Activated CD8-positive, alpha-beta memory T cell treated with anti-CD3 and anti-CD28 coated beads for 4 hours (primary cell): ENCODE data around the gene C9orf152.
A peak's percentile ranks its signal among the peaks of the same experiment; 100 is the strongest.
"Not testable (repeated sequence)": the region's sequence is repeated elsewhere in the genome, so short reads cannot be mapped to it uniquely, and the experiment has no call there.

ENCODE experiments used
- DNase-seq, 2 donors: peaks; one replicate each; pipeline ENCODE4 v3.0.0-alpha.2; 2020; ENCODE audit warnings: low read depth in 2 of 2

C9orf152 gene

DNA sequence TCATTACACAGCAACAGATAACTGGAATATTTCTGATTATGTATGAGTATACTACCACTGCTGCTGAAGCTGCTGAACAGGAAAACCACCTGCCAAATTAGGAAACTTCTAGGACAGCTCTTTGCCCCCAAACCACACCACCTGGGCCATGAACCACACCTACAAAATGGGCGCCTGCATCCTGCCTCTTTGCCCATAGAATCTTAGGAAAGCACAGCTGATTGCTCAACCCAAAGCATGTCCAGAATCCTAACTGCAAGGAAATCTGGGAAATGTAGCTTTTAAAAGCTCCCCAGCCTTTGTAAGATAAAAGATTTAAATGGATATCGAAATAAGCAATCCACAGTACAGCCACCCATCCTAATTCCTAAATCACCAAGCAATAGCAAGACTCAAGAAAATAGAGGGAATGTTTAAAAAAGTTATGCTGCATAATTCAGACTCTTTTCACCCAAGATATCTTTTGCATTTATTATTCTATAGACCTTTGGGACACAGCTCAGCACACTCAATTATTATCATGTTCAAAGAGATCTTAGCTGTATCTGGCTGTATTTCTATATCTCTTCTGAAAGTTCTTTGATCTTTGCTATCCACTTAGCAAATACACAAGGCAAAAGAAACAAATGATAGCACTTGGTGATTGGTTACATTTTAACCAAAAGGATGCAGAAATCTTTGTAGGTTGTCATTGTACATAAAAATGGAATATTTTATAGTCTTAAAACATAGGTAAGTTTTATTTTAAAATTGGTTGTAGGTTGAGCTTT lies 6.8 kb upstream of the C9orf152 start:
- no peak for DNase-seq

DNA sequence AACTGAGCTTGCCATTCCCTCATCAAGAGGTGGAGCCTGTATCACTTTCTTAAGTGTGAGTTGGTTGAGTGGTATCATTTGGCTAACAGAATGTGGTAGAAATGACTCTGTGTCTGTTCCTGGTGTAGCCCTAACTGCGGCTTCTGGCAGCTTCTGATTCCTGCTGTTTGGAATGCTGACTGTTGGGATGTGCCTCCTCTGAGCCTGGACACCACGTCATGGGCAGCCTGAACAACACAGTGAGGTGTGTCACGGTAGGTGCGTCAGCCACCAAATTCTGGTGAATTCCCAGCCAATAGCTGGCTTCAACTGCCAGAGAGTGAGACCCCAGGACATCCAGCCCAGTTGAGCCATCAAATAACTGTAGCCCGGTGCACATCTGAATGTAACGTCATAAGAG lies 6.1 kb upstream of the C9orf152 start:
- DNase-seq, result no peak

DNA sequence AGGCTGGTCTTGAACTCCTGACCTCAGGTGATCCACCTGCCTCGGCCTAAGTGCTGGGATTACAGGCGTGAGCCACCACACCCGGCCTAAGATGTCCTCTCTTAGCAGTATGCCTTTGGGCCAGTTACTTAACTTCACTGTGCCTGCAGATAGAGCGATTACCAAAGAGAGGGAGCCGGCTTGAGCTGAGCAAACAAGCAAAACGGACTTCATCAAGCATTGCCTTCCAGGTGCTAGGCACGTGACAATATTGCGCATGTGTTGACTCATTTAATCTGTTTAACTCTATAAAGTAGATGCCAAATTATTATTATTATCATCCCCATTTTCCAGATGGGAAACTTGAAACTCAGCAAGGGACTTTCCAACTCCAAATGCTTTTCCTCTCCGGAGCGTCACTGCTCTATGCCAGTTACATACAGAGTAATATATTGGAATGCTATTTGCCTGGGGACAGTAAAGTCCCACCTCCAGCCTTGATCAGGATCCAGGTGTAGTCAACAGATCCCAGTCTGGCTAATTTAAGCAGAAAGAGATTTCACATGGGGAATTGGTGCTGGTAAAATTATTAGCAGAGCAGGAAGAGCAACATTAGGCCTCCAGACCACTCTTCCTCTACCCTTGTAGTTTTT lies 5.6 kb upstream of the C9orf152 start:
- DNase-seq, result no peak

DNA sequence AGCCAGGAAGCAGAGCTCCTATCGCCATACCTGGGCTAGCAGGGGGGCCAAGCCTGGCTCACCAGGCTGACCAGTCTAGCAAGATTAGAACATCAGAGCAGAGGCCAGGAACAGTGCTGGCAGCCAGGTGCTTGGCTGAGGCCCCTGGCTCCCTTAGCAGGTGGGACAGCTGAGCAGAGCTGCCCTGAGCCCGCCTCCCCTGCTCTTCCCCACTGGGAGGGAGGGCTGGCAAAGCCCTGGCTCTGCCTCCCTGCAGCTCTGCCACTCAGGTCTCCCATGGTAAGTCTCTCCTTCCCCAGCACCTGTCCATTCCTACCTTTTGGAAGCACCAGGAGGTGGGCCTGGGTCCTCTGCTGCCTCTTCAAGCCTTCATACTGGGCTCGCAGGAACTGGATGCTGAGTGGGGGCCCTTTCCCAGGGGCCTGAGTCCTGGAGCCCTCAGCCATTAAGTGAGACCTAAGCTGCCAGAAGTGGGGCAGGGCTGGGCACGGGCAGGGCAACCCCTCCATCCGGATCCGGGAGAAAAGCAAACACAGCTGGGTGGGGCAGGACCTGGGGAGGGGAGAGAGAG lies 803 bp downstream of the C9orf152 start:
- no peak for DNase-seq

DNA sequence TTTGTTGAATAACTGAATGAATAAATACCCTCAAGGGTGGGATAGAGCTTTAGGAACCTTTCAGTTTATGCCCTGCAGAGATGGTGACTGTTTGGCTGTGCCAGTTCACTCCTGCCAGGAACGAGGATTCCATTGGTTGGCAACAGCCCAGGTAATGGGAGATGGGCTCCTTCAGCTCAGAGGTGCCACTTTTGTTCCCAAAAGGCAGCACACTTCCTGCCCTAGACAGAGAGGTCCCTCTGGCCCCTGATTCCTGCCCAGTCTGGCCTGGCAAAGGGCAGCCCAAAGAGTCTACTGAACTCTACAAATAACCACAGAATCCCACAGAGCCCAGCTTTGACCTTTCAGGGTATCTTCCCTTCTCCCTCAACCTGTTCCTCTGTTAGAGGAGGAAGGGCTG lies 1.6 kb downstream of the C9orf152 start:
- no peak for DNase-seq

DNA sequence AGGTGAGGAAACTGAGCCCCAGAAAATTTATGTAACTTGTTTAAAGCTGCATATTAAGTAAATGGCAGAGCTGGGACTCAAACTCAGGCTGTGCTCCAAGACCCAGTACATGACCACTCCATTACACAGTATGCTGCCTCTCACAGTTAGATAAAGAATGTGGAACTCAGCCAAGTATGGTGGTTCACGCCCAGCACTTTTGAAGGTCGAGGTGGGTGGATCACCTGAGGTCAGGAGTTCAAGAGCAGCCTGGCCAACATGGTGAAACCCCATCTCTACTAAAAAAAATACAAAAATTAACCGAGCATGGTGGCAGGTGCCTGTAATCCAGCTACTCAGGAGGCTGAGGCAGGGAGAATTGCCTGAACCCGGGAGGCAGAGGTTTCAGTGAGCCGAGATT lies 2.3 kb downstream of the C9orf152 start:
- not testable (repeated sequence) for DNase-seq

DNA sequence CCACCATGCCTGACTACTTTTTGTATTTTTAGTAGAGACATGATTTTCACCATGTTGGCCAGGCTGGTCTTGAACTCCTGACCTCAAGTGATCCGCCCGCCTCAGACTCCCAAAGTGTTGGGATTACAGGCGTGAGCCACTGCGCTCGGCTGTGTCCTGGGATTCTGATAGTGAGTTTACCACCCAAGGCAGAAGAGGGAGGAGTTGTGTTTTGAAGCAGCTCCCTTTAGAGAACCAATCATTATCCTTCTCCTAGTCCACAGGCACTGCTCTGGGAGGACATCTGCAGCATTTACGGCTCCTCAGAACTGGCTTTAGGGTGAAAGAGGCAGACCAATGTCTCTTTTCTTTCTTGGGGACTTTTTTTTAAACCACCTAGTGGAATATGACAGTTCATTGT lies 5.7 kb downstream of the C9orf152 start:
- DNase-seq, result no peak

DNA sequence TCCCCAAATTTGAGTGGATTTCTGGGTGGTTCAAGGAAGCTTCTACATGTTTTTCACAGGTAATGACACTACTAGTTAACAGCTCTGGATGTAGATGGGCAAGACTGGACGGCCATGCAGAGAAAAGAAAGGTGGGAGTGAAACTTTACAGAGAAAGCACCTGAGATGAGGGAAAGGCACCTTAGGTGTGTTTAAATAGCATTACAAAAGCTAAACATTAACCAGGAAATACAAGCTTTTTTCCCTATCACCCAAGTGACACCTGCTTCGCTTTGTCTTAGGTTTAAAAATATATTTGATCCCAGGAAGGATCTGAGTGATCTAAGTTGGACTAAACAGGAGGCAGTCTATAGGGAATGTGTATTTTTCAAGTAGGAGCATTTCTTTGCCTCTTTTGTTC lies 8.3 kb downstream of the C9orf152 start:
- no peak for DNase-seq

DNA sequence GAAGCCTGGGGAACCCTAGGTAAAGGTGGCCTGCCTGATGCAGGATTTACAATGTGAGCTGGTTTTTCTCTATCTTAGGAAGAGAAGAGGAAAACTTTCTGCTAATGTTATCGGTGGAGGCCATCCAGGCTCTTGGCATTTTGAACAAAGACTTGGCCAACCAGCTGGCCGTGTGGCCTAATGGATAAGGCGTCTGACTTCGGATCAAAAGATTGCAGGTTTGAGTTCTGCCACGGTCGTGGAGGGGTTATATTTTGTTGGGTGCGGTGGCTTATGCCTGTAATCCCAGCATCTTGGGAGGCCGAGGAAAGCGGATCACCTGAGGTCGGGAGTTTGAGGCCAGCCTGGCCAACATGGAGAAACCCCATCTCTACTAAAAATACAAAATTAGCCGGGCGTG lies 9.6 kb downstream of the C9orf152 start:
- DNase-seq, result no peak

DNA sequence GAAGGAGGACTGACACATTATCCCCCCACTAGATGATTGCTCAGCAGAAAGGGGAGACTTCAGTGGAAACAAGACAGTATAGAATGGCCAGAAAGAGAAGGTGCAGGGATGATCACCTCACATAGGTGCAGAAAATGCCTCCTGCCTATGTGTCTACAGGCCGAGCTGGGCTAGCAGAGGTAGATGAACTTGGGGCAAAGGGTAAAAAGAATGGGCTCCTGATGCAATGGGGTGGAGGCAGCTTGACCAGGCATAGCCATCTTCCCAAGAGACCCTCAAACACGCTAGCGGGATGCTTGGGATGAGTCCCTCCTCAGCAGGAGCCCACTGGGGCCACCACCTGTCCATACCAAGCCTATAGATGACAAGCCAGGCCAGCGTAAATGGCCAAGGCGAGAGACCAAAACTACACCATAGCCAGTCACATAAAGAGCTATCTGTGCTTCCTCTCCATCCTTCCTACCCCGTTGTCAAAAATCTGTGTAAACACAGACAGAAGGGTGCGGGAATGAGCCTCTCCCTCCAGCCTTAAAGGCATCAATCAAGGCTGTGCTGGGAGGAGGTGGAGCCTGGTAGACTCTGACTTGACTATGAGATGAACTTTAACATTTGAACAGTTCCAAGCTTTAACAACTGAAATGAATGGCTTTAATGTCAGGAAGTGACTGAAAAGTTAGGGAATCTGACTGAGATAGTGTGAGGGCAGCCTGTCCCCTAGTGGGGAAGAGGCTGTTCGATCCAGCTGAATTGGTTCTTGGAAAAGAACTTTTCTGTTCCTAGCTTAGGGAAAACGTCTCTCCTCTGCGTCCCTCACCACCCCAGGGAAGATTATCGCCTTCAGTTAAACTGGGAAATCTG lies 10.4 kb downstream of the C9orf152 start:
- DNase-seq, result no peak

DNA sequence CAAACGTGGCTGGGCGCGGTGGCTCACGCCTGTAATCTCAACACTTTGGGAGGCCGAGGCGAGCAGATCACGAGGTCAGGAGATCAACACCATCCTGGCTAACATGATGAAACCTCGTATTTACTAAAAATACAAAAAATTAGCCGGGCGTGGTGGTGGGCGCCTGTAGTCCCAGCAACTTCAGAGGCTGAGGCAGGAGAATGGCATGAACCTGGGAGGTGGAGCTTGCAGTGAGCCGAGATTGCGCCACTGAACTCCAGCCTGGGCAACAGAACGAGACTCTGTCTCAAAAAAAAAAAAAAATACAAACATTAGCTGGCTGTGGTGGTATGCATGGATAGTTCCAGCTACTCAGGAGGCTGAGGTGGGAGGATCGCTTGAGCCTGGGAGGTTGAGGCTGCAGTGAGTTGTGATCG lies 11.9 kb downstream of the C9orf152 start:
- DNase-seq, result not testable (repeated sequence)

DNA sequence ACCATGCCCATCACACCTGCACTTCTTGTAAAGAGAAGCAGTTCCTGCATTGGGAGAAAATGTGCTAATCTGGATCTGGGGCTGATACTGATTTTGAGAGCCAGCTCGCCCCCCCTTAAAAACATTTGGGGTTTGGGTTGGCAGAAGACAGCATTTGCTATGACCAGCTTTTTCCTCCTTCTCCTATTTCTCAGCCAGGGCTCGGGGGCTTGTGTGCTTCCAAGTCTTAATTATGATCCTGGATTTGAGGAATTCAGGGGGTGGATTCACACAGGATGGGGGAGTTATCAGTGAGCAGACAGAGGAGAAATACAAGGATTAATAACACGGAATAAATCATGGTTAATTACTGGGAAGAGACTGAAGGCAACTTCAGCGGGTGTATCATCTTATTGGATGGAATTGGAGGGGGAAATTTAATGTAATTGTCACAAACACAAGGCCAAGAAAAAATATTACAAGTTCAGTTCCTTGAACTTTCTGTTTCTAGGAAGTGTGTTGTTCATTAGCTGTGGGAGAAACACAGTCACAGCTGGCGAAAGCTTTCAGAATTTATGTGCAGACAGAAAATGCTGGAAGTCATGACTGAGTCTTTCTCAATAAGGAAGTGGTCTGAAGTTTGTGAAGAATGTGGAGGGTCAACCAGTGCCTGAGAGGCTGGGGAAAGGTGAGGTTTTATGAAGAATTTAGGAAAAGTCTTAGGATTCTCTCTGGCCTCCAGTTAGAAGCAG lies 15.3 kb downstream of the C9orf152 start:
- no peak for DNase-seq

DNA sequence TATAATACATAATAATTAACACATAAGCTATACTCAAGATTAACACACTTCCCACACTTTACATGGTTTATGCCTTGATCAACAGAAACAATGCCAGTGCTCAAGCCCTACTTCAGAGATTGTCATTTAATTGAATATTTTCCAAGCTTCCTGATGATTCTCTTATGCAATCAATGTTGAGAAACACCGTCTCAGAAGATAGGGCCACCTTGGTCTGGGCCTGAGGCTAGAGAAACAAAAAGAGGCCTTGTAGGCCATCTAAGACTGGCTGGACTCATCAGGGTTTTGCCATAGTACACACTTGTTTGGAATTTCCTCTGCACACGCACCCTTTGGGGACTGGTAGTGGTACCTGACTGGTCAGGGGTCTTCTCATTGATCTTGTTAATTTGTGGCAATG lies 16.3 kb downstream of the C9orf152 start:
- DNase-seq, result no peak

DNA sequence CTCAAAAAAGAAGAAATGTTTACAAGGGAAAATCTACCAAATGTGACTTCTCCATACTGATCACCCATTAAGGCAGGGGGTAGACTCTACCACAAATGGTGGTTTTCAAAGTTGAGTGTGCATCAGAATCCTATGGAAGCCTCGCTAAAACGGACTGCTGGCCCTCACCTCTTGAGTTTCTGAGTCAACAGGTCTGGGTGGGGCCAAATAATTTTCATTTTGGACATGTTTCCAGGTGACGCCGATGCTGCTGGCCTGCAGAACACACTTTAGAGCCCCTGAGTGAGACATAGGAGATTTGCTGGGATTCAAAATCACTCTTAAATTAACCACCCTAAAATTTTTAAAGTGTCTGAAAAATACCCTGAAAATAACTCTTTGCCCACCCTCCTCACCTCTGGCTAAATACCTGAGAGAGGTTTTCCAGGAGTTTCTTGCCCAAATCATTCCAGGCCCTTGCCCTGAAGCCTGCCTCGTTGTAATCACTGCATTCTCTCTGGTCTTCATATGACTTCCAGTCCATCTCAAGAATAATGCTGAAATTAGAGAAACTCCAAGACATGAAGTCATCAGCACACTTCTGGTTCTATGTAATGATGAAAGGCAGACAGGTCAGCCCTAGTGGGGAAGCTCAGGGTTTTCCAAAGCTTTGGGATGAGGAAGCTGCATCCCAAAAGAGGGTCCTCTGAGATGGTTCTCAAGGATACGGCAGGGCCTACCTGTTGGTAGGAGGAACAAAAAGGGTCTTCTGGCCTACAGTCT lies 18.2 kb downstream of the C9orf152 start:
- no peak for DNase-seq

DNA sequence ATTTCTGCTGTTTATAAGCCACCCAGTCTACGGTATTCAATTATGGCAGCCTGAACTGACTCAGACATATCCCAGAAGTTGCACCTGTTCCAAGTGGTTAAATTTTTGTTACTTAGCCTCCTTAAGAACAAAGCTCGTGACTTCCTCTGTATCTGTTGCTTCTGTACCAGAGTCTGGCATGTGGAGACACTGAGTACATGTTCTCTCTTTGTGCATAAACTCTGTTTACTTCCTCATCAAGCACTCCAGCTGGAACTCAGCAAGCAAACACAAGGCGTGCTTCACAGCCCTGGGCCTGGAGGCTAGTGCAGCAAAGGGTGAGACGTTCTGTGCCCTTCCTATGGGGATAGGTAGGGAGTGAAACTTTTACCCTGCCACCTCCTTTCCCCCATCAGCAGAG lies 19.0 kb downstream of the C9orf152 start:
- DNase-seq, result no peak

DNA sequence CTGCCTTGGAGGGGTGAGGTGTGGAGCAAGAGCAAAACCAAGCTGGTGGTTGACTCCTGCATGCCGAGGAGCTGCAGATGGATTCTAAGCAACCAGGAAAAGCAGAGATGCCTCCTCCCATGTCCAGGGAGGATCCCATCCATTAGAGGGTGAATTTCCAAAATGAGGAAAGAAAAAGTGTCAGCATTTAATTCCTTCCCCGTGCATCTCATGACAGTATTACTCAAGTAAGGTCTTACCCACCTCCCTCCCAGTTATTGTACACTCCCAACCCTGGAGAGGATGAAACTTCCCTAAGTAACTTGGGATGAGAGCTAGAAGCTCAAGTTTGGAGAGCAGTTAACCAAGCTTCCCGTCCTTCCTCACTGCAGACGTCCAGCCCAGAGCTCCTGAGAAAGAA lies 19.9 kb downstream of the C9orf152 start:
- no peak for DNase-seq

DNA sequence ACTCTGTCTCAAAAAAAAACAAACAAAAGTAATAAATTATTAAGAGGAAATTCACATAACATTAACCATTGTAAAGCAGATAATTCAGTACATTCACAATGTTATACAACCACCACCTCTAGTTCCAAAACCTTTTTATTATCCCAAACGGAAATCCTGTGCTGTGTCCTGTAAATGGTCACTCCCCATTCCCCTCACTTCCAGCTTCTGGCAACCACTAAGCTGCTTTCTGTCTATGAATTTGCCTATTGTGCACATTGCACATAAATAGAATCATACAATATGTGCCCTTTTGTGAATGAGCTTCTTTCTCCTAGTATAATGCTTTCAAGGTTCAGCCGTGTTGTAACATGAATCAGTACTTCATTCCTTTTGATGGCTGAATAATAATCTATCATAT lies 20.8 kb downstream of the C9orf152 start:
- DNase-seq, result no peak

DNA sequence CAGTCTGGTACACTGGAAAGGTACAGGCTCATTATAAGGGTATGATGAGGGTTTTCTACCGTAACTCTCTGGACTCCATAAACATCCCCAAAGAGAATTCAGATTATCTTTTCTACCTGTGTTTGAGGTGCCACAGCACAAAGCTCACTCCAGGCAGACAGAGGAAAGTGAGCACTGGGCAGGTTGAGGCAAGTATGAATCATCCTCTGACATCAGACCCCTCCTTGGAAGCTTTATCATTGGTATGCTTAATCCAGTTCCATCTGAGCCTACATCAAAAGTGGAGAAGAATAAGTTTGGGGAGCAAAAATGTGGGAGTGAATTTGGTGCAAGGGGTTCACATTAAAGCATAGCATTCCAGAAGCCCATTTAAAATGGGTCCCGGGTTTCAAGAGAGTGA lies 21.7 kb downstream of the C9orf152 start:
- DNase-seq, result no peak

DNA sequence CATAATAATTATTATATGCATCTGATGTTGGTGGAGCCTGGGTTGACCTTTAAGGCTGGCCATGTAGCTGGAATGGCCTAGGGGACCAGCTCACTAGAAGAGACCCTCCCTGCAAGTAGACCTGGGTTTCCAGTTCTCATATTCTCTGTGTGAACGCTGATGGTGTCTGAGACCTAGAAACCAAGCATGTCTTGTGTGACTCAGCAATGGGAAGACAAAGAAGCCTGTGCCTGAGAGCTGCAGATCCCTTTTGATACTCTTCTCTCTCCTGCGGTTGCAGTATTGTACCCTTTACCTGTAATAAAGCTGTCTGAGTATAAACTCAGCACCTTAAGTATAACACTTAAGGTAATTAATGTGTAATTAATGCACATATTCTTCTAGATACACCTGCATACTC lies 22.2 kb downstream of the C9orf152 start:
- no peak for DNase-seq

DNA sequence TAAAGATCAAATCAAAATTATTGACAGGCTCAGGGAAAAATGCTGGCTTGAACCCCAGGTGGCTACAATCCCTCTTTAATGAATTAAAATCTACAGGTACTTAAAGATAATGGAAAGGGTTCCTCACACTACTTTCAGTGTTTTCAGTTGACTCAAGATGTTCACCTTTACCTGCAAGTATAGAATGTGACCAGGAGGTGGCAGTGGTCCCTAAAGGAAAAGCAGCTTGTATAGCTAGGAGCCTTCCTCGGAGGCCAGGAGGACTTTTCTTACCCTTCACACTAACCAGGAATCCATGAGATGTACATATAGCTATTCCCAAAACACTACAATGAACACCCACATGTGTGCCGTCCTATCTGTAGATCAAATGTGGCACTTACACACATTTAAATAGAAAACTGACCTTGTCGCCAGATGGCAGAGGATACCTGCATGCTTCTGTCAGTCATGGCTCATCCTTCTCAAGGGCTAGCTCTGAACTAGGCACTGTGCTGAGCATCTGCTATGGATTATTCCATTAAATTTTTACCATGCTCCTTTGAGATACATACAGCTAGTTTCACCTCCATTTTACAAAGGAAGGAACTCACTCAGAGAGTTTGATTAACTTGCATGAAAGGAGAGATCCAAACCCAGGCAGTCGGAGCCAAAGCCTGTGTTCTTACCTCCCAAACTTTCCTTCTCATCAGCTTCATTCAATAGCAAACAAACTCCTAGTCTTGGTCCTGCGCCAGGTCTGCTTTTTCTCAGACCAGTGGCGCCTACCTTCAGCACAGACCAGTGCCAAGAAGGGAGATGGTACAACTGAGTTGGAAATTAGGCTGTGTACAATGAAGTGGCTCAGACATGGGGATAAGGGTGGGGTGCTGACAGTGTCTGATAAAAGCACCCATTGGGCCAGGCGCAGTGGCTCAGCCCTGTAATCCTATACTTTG lies 24.5 kb downstream of the C9orf152 start:
- DNase-seq, result peak in 1 of 2 donors; percentile 14
